AG08396 (cell line): ENCODE results near the gene USP43.
"Not testable (repeated sequence)": the region's sequence is repeated elsewhere in the genome, so short reads cannot be mapped to it uniquely, and the experiment has no call there.

Experiments used
- DNase-seq: peaks from one replicate; pipeline ENCODE4 v3.0.0; 2012; ENCODE audit warnings: low spot score, mixed read lengths

Gene USP43

DNA sequence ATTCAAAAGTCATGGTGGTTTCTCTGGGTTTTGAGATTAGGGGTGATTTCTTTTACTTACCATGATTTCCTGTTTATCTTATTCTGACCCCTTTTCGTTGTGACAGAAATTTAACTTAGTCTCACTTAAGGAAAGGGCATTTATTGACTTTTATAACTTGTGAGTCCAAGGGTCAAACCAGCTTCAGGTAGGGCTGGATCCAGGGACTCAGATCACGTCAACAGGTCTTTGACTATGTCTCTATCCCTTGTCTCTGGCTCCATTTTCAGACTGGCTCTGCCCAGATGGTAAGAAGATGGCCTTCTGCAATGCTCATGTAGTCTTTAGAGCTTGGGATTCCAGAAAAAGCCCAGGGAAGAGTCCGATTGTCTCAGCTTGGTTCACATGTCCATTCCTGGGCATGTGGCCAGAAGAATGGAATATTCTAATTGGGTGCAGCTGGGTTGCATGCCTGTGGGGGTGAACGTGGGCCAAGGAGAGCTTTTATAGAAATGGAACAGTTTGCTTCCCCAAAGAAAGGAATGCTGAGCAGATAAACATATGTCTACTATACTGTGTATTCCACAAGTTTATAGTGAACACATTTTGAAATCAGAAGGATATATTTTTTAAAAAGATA, 13.4 kb downstream of the USP43 start:
- DNase-seq, result no peak

DNA sequence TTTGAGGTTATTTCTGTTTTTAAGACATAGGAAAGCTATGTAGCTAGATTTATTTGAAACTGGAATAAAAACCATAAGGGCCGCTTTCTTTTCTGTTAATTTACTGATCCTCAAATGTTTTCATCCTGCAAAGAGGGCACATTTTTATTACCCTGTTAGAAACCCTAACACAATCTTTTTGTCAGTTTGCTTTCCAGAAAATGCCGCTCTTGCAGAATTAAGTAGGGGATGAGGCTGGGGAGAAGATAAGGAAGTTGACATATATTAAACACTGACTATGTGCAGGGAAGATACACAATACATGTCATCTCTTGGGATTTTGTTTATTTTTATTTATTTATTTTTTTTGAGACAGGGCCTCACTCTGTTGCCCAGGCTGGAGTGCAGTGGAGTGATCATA, 15.7 kb downstream of the USP43 start:
- no peak for DNase-seq

DNA sequence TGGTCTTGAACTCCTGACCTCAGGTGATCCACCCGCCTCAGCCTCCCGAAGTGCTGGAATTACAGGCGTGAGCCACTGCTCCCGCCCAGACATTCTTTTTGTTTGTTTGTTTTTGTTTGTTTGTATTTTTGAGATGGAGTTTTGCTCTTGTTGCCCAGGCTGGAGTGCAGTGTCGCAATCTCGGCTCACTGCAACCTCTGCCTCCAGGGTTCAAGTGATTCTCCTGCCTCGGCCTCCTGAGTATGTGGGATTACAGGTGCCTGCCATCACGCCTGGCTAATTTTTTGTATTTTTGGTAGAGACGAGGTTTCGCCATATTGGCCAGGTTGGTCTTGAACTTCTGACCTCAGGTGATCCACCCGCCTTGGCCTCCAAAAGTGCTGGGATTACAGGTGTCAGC, 18.2 kb downstream of the USP43 start:
- not testable (repeated sequence) for DNase-seq

DNA sequence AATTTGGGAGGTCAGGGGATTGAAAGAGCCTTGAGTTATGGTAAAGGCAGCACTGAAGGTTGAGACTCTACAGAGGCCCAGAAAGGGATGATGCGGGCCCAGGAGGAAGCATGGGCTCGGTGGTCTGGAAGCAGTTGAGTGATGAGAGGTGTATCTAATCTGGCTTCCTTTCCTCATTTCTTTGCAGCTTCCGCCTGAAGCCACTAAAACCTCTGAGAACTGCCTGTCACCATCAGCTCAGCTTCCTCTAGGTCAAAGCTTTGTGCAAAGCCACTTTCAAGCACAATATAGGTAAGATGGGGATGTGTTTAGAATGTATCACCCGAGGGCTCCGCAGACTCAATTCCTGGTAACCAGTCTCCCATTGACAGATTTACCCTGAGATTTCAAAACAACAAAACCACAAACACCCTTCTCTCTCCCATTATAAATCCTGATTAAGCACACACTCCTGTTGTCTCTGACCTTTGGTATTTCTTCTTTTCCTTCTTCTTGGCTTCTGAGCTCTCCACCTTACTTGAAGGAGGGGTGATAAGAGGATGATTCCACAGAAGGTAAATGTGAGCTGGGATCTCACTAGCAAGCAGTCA, 21.2 kb downstream of the USP43 start:
- DNase-seq, result no peak

DNA sequence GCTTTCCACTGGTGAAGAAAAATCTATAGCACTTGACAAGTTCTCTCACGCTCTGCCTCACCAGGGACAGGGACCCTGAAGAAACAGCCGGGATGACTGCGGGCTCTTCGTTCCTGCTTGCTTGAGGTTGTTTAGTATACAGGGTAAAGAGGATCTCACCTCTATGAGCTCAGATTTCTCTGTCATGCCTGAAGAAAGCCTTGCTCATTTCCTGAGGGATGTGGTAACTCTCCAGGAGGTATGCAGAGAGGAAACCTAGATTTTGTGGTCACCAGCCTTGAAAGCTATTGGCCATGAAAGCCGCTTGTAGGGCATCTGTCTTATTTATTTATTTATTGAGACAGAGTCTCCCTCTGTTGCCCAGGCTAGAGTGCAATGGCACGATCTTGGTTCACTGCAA, 23.2 kb downstream of the USP43 start:
- DNase-seq, result no peak

DNA sequence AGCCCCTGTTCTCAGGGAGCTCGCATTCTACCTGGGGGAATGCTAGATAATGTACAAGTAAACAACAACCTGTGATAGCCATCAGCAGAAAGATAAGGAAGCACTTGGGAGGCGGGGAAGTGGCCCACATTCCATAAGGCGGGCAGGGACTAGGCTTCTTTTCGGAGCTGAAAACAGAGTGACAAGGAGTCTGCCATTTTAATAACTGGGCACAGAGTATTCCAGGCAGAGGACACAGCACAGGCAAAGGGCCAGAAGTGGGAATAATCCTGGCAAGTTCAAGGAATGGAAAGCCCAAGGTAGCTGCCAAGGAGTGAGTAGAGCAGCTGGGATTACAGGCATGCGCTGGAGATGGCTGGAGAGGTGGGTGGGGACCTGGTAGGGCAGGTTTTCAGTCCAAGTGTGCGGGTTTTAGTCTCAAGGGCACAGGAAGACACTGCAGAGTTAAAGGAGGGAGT, 24.3 kb downstream of the USP43 start:
- no peak for DNase-seq

DNA sequence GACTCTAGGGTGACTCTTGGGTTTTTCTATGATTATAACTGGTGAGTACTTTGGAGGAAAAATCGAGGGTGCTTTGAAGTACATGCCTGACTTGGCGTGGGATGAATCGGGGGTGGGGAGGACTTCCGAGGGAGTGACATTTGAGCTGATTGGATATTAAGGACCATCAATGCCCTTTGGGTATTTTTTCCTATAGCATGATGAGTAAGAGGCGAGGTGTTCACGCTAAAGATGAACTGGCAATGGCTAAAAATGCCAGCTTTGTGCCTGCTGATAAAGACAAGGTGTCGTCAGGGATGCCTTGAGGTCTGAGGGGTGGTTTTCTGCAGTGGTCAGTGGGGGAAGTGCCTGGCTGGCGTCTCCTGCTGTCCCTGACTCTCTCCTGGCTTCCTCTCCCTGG, 25.3 kb downstream of the USP43 start:
- no peak for DNase-seq

DNA sequence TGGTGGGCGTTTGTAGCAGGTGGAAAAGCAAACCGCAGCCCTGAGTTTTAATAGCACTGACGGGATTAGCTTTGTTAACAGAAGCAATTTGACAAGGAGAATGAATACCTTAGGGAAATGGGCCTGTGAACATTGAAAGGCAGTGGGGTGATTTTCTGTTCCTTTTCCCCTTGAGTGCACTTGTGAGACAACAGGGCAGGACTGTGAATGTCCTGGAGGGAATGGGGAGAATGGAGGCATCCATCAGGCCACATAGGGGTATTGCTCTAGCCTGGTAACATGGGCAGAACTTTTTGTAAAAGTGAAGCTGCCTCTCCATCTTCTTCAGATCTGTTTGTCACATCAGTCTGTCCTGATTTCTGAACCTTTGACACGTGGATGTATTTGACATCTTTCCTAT, 26.2 kb downstream of the USP43 start:
- DNase-seq, result no peak

DNA sequence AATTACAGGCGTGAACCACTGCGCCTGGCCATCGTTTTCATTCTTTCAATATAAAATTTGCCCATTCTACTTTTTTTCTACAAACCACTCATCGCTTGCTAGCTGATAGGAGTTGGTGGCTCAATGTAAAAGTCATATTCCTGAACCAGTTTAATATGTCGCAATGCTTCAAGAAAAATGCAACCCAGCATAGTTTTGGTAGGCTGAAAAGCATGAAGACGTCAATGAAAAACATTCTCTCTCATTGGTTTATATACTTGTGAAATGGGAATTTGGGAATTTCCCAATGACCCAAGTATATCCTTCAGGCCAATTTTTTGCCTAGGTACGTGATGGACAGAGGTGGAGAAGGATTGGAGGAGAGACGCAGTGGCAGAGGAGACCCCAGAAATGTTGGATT, 26.9 kb downstream of the USP43 start:
- no peak for DNase-seq

DNA sequence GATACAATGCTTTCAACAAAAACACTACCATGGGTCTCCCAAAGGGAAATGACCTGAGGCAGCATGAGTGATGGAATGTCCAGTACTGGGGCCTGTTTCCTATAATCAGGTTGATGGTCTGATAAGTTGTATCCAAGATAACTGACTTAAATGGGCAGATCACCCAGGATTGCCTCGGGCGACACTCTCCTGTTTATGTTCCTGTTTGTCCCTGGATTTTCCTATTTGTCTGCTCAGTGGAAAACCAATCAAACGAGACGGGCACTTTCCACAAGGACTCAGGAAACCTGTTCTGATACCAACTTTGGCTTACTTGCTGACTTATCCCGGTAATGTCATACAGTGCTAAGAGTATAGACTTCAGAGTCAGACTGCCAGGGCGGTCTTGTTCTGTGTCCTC, 27.4 kb downstream of the USP43 start:
- DNase-seq, result no peak

DNA sequence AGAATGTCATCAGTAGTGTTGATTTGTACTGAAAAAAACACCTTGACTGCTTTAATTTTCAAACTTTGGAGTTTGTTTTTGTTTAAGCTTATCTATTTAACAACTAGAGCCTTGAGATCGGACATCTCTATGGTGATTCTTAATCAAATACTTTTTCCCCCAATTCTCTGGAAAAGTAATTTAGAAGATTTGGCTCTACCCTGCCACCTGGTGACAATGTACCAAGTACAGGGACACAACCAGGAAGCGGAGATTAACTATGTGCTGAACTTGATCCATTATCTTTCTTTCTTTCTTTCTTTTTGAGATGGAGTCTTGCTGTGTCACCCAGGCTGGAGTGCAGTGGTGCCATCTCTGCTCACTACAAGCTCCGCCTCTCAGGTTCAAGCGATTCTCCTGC, 30.8 kb downstream of the USP43 start:
- no peak for DNase-seq

DNA sequence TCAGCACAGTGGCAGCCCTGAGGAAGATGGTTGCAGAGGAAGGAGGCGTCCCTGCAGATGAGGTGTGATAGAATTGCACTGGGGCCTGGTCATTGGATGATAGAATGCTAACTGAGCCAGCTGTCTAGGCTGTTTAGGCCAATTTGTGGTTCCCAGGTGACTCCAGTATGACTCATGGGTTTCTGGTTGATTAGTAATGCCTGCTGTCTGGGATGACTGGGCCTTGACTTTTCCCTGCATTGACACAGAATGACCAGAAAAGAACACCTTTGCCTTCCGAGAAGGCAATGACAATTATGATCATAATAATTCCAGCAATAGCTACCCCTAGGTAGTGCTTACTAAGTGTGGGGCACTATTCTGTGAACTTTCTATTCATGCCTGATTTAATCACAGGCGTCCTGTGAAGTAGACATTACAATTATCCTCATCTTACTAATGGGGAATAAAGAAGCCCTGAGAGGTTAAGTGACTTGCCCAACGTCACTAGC, 31.5 kb downstream of the USP43 start:
- no peak for DNase-seq

DNA sequence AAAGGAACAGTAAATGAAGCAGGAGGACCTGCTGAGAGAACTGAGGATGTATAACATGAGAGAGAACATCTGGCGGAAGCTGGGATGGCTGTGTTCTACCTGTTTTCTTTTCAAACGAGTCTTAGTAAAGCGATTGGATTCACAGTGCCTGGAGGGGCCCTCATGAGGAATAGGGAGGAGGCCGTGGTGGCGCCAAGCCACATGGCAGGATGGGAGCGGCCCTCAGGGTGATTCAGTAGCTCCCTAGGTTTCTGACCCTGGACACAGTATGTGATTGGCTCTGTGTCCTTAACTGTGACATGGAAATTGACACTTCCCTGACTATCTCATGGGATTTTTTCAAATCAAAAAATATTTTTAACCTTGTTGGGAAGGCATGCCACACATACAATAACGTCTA, 32.1 kb downstream of the USP43 start:
- DNase-seq, result no peak

DNA sequence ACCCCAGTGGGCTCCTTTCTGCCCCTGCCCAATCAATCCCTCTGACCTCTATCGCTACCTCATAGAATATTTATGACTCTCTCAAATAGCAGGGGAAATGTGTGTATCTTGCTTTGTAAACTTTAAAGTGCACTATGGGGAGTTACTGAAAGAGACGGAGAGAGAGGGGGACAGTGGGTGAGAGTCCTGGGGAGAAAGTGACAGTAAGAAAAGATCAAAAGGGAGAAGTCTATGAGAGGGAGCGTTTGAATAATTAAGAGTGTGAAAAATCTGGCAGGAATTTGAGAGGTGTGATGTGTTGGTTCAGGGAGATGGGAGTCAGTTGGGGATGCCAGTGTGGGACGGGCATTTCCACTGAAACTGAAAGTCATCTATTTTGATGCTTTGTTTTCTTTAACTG, 32.6 kb downstream of the USP43 start:
- no peak for DNase-seq

DNA sequence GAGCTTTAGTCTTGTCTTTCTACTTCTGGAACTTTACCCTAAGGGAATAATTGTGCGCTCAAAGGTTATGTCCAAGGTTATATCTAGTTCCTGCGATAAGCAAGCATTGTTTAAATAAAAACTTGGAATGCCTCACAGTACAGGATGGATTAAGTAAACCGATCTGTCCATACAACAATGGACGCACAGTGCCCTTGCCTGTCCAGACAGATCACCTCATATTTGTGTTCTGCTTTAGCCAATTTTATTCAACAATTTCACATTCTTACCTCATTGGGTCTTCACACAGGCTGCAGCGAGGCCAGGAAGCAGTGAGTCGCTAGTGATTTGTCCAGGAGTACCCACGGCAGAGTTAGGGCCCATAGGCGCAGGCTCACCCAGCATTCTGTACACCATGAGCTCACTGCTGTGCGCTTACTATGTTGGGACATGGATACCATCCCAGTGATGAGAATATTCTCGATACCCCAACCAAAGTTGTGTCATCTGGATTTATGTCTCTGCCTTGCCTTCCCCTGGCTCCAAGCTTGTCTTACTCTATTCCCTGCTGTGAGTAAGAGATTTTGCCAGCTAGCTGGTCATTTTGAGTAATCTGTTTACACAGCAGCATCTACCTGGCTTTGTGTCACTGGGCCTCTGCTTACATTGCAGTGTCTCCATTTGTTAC, 39.8 kb downstream of the USP43 start:
- DNase-seq, result no peak

DNA sequence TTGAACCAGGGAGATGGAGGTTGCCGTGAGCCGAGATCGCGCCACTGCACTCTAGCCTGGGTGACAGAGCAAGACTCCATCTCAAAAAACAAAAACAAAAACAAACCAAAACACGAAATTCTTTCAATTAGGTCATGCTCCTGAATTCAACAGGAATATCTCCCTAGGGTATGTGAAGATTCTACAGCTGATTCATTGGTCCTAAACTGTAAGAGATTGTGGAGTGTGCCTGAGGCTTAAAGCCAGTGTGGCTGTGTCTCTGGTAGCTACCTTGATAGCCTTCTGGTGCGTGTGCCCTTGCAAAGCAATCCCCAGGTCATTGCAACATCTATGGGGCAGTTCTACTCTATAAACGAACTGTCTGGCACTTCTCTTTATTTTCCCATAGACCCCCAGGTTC, 48.4 kb downstream of the USP43 start:
- DNase-seq, result no peak

DNA sequence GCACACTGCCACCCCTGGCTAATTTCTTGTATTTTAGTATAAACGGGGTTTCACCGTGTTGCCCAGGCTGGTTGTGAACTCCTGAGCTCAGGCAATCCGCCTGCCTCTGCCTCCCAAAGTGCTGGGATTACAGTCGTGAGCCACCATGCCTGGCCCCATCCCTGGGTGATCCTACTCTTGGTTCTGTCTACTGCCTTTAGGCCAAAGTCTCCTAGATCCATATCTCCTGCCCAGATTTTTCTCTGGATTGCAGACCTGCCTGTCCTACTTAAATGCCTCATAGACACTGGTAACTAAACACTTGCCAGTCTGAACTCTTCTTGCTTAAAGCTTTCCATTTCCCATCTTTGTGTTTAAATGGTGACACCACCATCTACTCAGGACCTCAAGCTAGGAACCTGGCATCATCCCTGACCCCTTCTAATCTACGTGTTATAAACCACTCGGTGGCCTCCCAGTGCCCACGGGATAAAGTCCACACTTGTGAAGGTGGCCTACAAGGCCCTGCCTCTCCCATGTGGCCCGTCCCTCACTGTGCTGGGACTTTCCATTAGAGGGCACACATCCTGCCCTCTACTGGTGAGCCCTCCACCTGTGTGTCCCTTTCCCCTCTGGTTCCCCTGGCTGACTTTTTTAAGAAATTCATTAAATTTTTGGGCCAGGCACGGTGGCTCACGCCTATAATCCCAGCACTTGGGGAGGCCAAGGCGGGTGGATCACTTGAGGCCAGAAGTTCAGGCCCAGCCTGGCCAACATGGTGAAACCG, 51.1 kb downstream of the USP43 start:
- DNase-seq, result no peak

DNA sequence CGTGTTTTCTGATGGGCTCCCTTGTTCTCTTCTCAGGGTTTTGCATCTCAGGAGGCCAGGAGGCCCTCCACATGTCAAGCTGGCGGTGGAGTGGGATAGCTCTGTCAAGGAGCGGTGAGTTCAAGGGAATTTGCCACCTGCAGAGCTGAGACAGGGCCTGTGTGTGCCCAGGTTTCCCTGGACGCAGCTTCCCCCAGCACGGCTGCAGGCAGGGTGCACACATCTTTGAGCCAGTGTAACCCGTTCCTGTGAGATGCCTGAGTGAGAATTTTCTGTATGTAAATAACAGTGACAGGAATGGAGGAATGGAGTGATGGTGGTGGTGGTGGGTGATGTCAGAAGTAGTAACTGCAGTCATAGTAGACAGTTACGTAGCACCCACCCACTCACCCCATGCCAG, 54.8 kb downstream of the USP43 start:
- DNase-seq, result no peak

DNA sequence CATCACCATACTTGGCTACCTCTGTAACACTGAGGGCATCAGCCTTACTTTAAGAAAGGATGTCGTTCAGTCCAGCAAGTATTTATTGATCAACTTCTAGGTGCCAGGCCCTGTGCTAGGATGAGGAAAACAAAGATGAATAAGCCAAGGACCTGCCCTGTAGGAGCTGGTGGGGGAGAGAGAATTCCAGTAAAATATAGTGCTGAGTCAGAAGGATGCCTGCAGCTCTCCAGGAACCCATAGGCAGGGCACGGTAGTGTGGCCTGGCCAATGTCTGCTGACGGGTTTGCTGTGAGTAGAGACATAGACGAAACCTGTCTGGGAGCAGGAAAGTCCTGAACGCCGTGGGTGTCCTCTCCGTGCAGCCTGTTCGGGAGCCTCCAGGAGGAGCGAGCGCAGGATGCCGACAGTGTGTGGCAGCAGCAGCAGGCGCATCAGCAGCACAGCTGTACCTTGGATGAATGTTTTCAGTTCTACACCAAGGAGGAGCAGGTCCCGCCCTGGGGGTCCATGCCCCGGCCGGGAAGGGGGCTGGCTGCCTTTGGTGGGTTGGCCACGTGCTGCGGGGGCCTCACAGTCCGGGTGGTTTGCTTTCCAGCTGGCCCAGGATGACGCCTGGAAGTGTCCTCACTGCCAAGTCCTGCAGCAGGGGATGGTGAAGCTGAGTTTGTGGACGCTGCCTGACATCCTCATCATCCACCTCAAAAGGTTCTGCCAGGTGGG, 55.6 kb downstream of the USP43 start:
- DNase-seq, result no peak

DNA sequence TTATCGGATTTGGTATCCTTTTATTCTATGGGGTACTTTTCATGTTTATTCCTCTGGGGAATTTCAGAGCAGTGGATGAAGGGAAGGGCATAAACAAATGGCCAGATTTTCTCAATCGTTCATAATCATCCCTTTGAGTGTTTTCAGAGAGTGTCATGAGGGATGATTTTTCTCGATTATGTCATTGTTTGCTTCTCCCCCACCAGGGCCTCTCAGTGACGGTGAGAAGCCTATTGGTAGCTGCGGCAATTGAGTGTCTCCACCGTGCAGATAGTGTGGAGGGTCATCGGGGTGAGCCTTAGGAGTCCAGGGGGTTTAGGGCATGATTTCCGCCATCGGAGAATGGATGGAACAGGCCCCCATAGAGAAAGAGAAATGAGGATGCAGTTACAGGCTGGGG, 57.2 kb downstream of the USP43 start:
- DNase-seq, result no peak

DNA sequence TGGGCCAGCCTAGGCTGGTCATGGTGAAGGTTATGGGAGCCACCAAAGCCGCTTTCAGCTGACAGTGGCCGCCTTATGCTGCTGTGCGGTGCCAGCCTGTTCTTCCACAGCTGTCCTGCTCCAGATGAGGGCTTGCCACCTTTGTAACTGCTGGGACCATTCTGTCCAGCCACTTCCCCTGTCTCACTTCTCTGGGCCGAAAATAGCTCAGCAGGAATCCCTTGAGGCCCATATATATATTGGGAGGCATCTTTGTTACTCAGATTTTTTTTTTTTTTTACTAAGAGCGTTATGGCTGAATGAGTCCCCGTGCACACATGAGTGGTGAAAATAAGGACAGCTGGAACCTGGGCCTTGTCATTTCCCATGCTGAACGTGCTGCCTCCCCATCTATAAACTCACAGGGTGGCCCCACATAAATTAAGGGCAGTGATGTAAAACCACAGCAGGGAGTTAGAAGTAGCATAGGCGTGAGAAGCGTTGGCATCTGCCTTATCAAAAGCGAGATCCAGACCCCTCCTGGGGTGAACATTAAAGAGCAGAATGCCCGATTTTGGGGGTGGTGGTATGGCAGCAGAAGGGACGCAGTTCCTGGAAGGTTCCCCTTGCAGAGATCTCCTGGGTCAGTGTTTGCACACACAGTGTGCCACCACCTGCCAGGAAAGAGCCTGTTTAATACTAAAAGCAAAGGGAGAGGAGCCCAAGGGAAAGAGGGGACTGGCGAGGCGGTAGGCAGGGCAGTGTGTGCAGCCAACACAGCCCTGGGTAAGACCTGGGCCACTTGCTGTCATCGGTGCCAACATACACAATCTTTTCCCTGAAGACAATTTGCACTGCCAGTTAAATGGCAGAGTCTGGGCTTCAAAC, 57.8 kb downstream of the USP43 start:
- no peak for DNase-seq
